HEK293 (cell line): Measurements from ENCODE around the gene BACH2.

ENCODE experiments used
- CTCF ChIA-PET: fragments of 350-600 bp; formaldehyde crosslinking; extraction: SDS; loops from one replicate; lab custom pipeline; 2021; ENCODE audit warnings: antibody characterized with exemption; lab: Yijun Ruan, JAX
- POLR2A ChIA-PET: fragments of 300-600 bp; formaldehyde crosslinking; extraction: SDS; loops from one replicate; lab custom pipeline; 2020; ENCODE audit warnings: antibody characterized with exemption, inconsistent platforms; lab: Yijun Ruan, JAX
- H3K27ac ChIP-seq: fragments of 200-500 bp; sonication (Bioruptor generic); 2 replicates; pipeline ENCODE4 v1.5.1; 2014; ENCODE audit warnings: low read depth, low read length, control low read depth, inconsistent platforms; ENCODE audit errors: extremely low read depth
- H3K36me3 ChIP-seq, 2 experiments: fragments of 200-500 bp in 1 of 2; sonication (Bioruptor generic) in 1 of 2; 1 replicate in 1 of 2; 2 replicates in 1 of 2; pipeline ENCODE4 v1.5.1; 2014 to 2017; ENCODE audit warnings: inconsistent platforms in 2 of 2, low read length in 2 of 2; ENCODE audit not compliant: control insufficient read depth in 2 of 2, insufficient read depth in 1 of 2
- H3K4me1 ChIP-seq: fragments of 200-500 bp; sonication (Bioruptor generic); 2 replicates; pipeline ENCODE4 v1.5.1; 2014; ENCODE audit warnings: mild to moderate bottlenecking, low read length, inconsistent platforms; ENCODE audit not compliant: control insufficient read depth, insufficient read depth
- H3K4me3 ChIP-seq: 2 replicates; pipeline ENCODE4 v1.5.1; 2011; ENCODE audit warnings: low read depth, mild to moderate bottlenecking, control low read depth, low read length, moderate library complexity
- H3K9me3 ChIP-seq: fragments of 200-500 bp; sonication (Bioruptor generic); 2 replicates; pipeline ENCODE4 v1.5.1; 2014; ENCODE audit warnings: low read depth, low read length, inconsistent platforms; ENCODE audit not compliant: control insufficient read depth, insufficient read depth
- HIC1 ChIP-seq: fragments of 450-650 bp; formaldehyde crosslinking; IDR thresholded peaks from 2 replicates; pipeline ENCODE4 v1.5.1; 2016; ENCODE audit warnings: missing biosample characterization, missing genetic modification characterization
- INSM2 ChIP-seq: fragments of 450-650 bp; formaldehyde crosslinking; IDR thresholded peaks from 2 replicates; pipeline ENCODE4 v1.5.1; 2016; ENCODE audit warnings: missing biosample characterization, missing genetic modification characterization
- KLF8 ChIP-seq: fragments of 450-650 bp; formaldehyde crosslinking; IDR thresholded peaks from 2 replicates; pipeline ENCODE4 v1.5.1; 2016; ENCODE audit warnings: missing biosample characterization, missing genetic modification characterization
- OVOL3 ChIP-seq: fragments of 450-650 bp; formaldehyde crosslinking; IDR thresholded peaks from 2 replicates; pipeline ENCODE4 v1.5.1; 2016; ENCODE audit warnings: missing biosample characterization, missing genetic modification characterization
- PATZ1 ChIP-seq: fragments of 450-650 bp; formaldehyde crosslinking; IDR thresholded peaks from 2 replicates; pipeline ENCODE4 v1.5.1; 2016; ENCODE audit warnings: missing biosample characterization, missing genetic modification characterization
- SETDB1 ChIP-seq: IDR thresholded peaks from one replicate; pipeline ENCODE4 v1.6.1; 2017; ENCODE audit warnings: mild to moderate bottlenecking, low read length, moderate library complexity, mixed read lengths; ENCODE audit not compliant: insufficient read length
- SP7 ChIP-seq: fragments of 450-650 bp; formaldehyde crosslinking; IDR thresholded peaks from 2 replicates; pipeline ENCODE4 v1.5.1; 2016; ENCODE audit warnings: missing biosample characterization, missing genetic modification characterization
- TRIM28 ChIP-seq: IDR thresholded peaks from 2 replicates; pipeline ENCODE4 v1.6.1; 2011; ENCODE audit warnings: low read length, control low read depth, borderline replicate concordance
- ZBTB49 ChIP-seq: fragments of 450-650 bp; formaldehyde crosslinking; IDR thresholded peaks from 2 replicates; pipeline ENCODE4 v1.5.1; 2016; ENCODE audit warnings: missing biosample characterization, missing genetic modification characterization, low read depth
- ZNF155 ChIP-seq: fragments of 450-650 bp; formaldehyde crosslinking; IDR thresholded peaks from 2 replicates; pipeline ENCODE4 v1.5.1; 2016; ENCODE audit warnings: missing biosample characterization, missing genetic modification characterization
- ZNF184 ChIP-seq: fragments of 450-650 bp; IDR thresholded peaks from 2 replicates; pipeline ENCODE4 v1.5.1; 2018; ENCODE audit warnings: missing biosample characterization, mild to moderate bottlenecking, missing genetic modification characterization
- ZNF26 ChIP-seq: fragments of 450-650 bp; formaldehyde crosslinking; IDR thresholded peaks from 2 replicates; pipeline ENCODE4 v1.5.1; 2016; ENCODE audit warnings: missing biosample characterization, missing genetic modification characterization
- ZNF280D ChIP-seq: fragments of 450-650 bp; formaldehyde crosslinking; IDR thresholded peaks from 2 replicates; pipeline ENCODE4 v1.5.1; 2016; ENCODE audit warnings: missing biosample characterization, missing genetic modification characterization
- ZNF362 ChIP-seq: fragments of 450-650 bp; formaldehyde crosslinking; IDR thresholded peaks from 2 replicates; pipeline ENCODE4 v1.5.1; 2016; ENCODE audit warnings: missing biosample characterization, missing genetic modification characterization
- ZNF394 ChIP-seq: fragments of 450-650 bp; formaldehyde crosslinking; IDR thresholded peaks from 2 replicates; pipeline ENCODE4 v1.5.1; 2016; ENCODE audit warnings: missing biosample characterization, missing genetic modification characterization, mild to moderate bottlenecking, moderate library complexity, borderline replicate concordance
- ZNF423 ChIP-seq: fragments of 450-650 bp; formaldehyde crosslinking; IDR thresholded peaks from 2 replicates; pipeline ENCODE4 v1.5.1; 2016; ENCODE audit warnings: missing biosample characterization, missing genetic modification characterization
- ZNF558 ChIP-seq: fragments of 450-650 bp; formaldehyde crosslinking; IDR thresholded peaks from 2 replicates; pipeline ENCODE4 v1.5.1; 2016; ENCODE audit warnings: missing biosample characterization, missing genetic modification characterization
- ZNF596 ChIP-seq: fragments of 450-650 bp; IDR thresholded peaks from 2 replicates; pipeline ENCODE4 v1.5.0; 2018; ENCODE audit warnings: missing biosample characterization, mild to moderate bottlenecking, missing genetic modification characterization, moderate library complexity
- ZNF600 ChIP-seq: fragments of 450-650 bp; formaldehyde crosslinking; IDR thresholded peaks from 2 replicates; pipeline ENCODE4 v1.5.1; 2016; ENCODE audit warnings: missing biosample characterization, missing genetic modification characterization
- ZNF621 ChIP-seq: fragments of 450-650 bp; formaldehyde crosslinking; IDR thresholded peaks from 2 replicates; pipeline ENCODE4 v1.5.1; 2017; ENCODE audit warnings: missing biosample characterization, missing genetic modification characterization
- ZNF629 ChIP-seq: fragments of 450-650 bp; formaldehyde crosslinking; IDR thresholded peaks from 2 replicates; pipeline ENCODE4 v1.5.1; 2017; ENCODE audit warnings: missing biosample characterization, missing genetic modification characterization
- ZNF701 ChIP-seq: fragments of 450-650 bp; formaldehyde crosslinking; IDR thresholded peaks from 2 replicates; pipeline ENCODE4 v1.5.1; 2016; ENCODE audit warnings: missing biosample characterization, missing genetic modification characterization
- ZSCAN23 ChIP-seq: fragments of 450-650 bp; formaldehyde crosslinking; IDR thresholded peaks from 2 replicates; pipeline ENCODE4 v1.5.1; 2016; ENCODE audit warnings: missing biosample characterization, missing genetic modification characterization

The BACH2 gene

GRCh38 chr6:90222724-90223198 is 73.9 kb downstream of the BACH2 start:
- ChIA-PET CTCF (interaction anchor here (0.6 to 0.8 kb wide), 3 partner anchors 14 to 84 kb away, joined by 3 to 5 read pairs (median 3); no protein-coding TSS in a partner anchor), POLR2A (no interaction called here)
- H3K4me1 ChIP-seq, result peaks cover 26% of the 10 kb centered on the region
- no peak overlapping the region for H3K27ac ChIP-seq
- H3K9me3 ChIP-seq, result no peaks in the 10 kb centered on the region
- H3K4me3 ChIP-seq, result no peak overlapping the region
- no peaks in the 10 kb centered on the region for H3K36me3 ChIP-seq
- TF ChIP-seq KLF8, result peak; percentile 79
- TF ChIP-seq ZNF629 (tag by site-specific recombination), result peak; percentile 79
- no peak for TF ChIP-seq ZBTB49 (tag by site-specific recombination)
- TF ChIP-seq PATZ1 (tag by site-specific recombination), result peak; percentile 39
- no peak for TF ChIP-seq ZNF423 (tag by site-specific recombination)
- TF ChIP-seq ZSCAN23 (tag by site-specific recombination), result peak; percentile 62; the same call in 1 of the 2 replicates
- TF ChIP-seq ZNF155 (tag by site-specific recombination), result peak; percentile 76; the same call in 1 of the 2 replicates
- 0 out of 2 replicates have a peak, but pooled peaks have one; percentile 23 for TF ChIP-seq ZNF558 (tag by site-specific recombination)
- no peak; the same call in 1 of the 2 replicates for TF ChIP-seq ZNF600 (tag by site-specific recombination)
- no peak for TF ChIP-seq OVOL3 (tag by site-specific recombination)
- peak; percentile 75 for TF ChIP-seq SP7 (tag by site-specific recombination)
- peak; percentile 98 for TF ChIP-seq TRIM28
- TF ChIP-seq ZNF701 (tag by site-specific recombination), result no peak
- TF ChIP-seq HIC1 (tag by site-specific recombination), result 0 out of 2 replicates have a peak, but pooled peaks have one; percentile 52
- TF ChIP-seq SETDB1, result peak; percentile 99
- TF ChIP-seq ZNF362 (tag by site-specific recombination), result 0 out of 2 replicates have a peak, but pooled peaks have one; percentile 27
- TF ChIP-seq ZNF26 (tag by site-specific recombination), result peak; percentile 27; the same call in 1 of the 2 replicates
- 0 out of 2 replicates have a peak, but pooled peaks have one; percentile 10 for TF ChIP-seq ZNF280D (tag by site-specific recombination)
- no peak; the same call in 1 of the 2 replicates for TF ChIP-seq ZNF621 (tag by site-specific recombination)
- peak; percentile 28; the same call in 1 of the 2 replicates for TF ChIP-seq ZNF394 (tag by site-specific recombination)
- TF ChIP-seq ZNF596 (tag by site-specific recombination), result no peak
- TF ChIP-seq ZNF184 (tag by site-specific recombination), result 0 out of 2 replicates have a peak, but pooled peaks have one; percentile 68
- peak; percentile 76 for TF ChIP-seq INSM2 (tag by site-specific recombination)
